A673 (cell line): Measurements from ENCODE around the gene ADAD2.

Experiments used
- EZH2 ChIP-seq: fragments of 200-600 bp; sonication (generic); IDR thresholded peaks from 2 replicates; pipeline ENCODE4 v1.6.1; 2017; ENCODE audit warnings: borderline replicate concordance, low read depth, mild to moderate bottlenecking, mixed read lengths, antibody characterized with exemption, low read length; ENCODE audit not compliant: poor library complexity, severe bottlenecking
- TF ChIP-seq, protein P1 (sequence below): fragments of 300-800, 200-600 bp; sonication (generic); conservative IDR thresholded peaks from 2 replicates; pipeline ENCODE4 v1.5.1; 2017; ENCODE audit warnings: low read depth, mild to moderate bottlenecking, antibody characterized with exemption, low read length, moderate library complexity, mixed read lengths

GRCh38 chr16:84233748-84234147 lies 42.8 kb downstream of the ADAD2 start:
- TF ChIP-seq, protein P1, sequence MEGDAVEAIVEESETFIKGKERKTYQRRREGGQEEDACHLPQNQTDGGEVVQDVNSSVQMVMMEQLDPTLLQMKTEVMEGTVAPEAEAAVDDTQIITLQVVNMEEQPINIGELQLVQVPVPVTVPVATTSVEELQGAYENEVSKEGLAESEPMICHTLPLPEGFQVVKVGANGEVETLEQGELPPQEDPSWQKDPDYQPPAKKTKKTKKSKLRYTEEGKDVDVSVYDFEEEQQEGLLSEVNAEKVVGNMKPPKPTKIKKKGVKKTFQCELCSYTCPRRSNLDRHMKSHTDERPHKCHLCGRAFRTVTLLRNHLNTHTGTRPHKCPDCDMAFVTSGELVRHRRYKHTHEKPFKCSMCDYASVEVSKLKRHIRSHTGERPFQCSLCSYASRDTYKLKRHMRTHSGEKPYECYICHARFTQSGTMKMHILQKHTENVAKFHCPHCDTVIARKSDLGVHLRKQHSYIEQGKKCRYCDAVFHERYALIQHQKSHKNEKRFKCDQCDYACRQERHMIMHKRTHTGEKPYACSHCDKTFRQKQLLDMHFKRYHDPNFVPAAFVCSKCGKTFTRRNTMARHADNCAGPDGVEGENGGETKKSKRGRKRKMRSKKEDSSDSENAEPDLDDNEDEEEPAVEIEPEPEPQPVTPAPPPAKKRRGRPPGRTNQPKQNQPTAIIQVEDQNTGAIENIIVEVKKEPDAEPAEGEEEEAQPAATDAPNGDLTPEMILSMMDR, result no peak
- TF ChIP-seq EZH2, result no peak
